Activated naive CD4-positive, alpha-beta T cell treated with anti-CD3 and anti-CD28 coated beads, Interleukin-2, amount 50 U/mL, for 24 hours (primary cell): ENCODE data around the gene RFC2.
"Not testable (repeated sequence)": the region's sequence is repeated elsewhere in the genome, so short reads cannot be mapped to it uniquely, and the experiment has no call there.

Source experiments
- H3K27ac Mint-ChIP-seq: one replicate; pipeline ENCODE4 v1.8.0; 2021; ENCODE audit warnings: mild to moderate bottlenecking, mixed read lengths
- H3K27me3 Mint-ChIP-seq: one replicate; pipeline ENCODE4 v1.8.0; 2021; ENCODE audit warnings: mixed read lengths
- H3K36me3 Mint-ChIP-seq: one replicate; pipeline ENCODE4 v1.8.0; 2021; ENCODE audit warnings: mixed read lengths
- H3K4me1 Mint-ChIP-seq: one replicate; pipeline ENCODE4 v1.8.0; 2021; ENCODE audit warnings: mixed read lengths
- H3K4me3 Mint-ChIP-seq: one replicate; pipeline ENCODE4 v1.8.0; 2021; ENCODE audit warnings: mild to moderate bottlenecking, mixed read lengths
- H3K9me3 Mint-ChIP-seq: one replicate; pipeline ENCODE4 v1.8.0; 2021; ENCODE audit warnings: mixed read lengths

RFC2 gene

GRCh38 chr7:74219416-74219815 is 34.8 kb downstream of the RFC2 start:
- Mint-ChIP-seq H3K27me3 (no peaks in the 10 kb centered on the region), H3K4me3 (no peak overlapping the region), H3K4me1 (peaks cover 17% of the 10 kb centered on the region), H3K9me3 (no peaks in the 10 kb centered on the region), H3K27ac (no peak overlapping the region), H3K36me3 (peaks cover 3% of the 10 kb centered on the region)

GRCh38 chr7:74218343-74218698 is 35.9 kb downstream of the RFC2 start:
- Mint-ChIP-seq H3K36me3 (peaks cover 1% of the 10 kb centered on the region), H3K27ac (no peak overlapping the region), H3K4me3 (no peak overlapping the region), H3K4me1 (peaks cover 17% of the 10 kb centered on the region), H3K27me3 (no peaks in the 10 kb centered on the region), H3K9me3 (no peaks in the 10 kb centered on the region)

- H3K27ac Mint-ChIP-seq = no peak overlapping the region
- H3K4me1 Mint-ChIP-seq = peaks cover 17% of the 10 kb centered on the region
- H3K4me3 Mint-ChIP-seq = no peak overlapping the region
- H3K9me3 Mint-ChIP-seq = no peaks in the 10 kb centered on the region
- H3K27me3 Mint-ChIP-seq = no peaks in the 10 kb centered on the region
- H3K36me3 Mint-ChIP-seq = no peaks in the 10 kb centered on the region
Measured at GRCh38 chr7:74217455-74218342, 36.5 kb downstream of the RFC2 start.

- H3K4me3 Mint-ChIP-seq = no peak overlapping the region
- no peaks in the 10 kb centered on the region for H3K9me3 Mint-ChIP-seq
- H3K36me3 Mint-ChIP-seq = no peaks in the 10 kb centered on the region
- no peaks in the 10 kb centered on the region for H3K27me3 Mint-ChIP-seq
- H3K27ac Mint-ChIP-seq = no peak overlapping the region
- peaks cover 17% of the 10 kb centered on the region for H3K4me1 Mint-ChIP-seq
Measured at GRCh38 chr7:74216361-74216761, 37.8 kb downstream of the RFC2 start.

GRCh38 chr7:74215921-74216320 is 38.3 kb downstream of the RFC2 start:
- no peaks in the 10 kb centered on the region for H3K36me3 Mint-ChIP-seq
- H3K27ac Mint-ChIP-seq = no peak overlapping the region
- no peaks in the 10 kb centered on the region for H3K27me3 Mint-ChIP-seq
- no peaks in the 10 kb centered on the region for H3K9me3 Mint-ChIP-seq
- peaks cover 17% of the 10 kb centered on the region for H3K4me1 Mint-ChIP-seq
- H3K4me3 Mint-ChIP-seq = no peak overlapping the region

GRCh38 chr7:74214816-74215630 is 39.2 kb downstream of the RFC2 start:
- Mint-ChIP-seq H3K4me1 (peaks cover 17% of the 10 kb centered on the region), H3K4me3 (no peak overlapping the region), H3K27me3 (no peaks in the 10 kb centered on the region), H3K36me3 (no peaks in the 10 kb centered on the region), H3K27ac (no peak overlapping the region), H3K9me3 (no peaks in the 10 kb centered on the region)

- Mint-ChIP-seq H3K4me1 (peaks cover 15% of the 10 kb centered on the region), H3K27me3 (no peaks in the 10 kb centered on the region), H3K36me3 (no peaks in the 10 kb centered on the region), H3K27ac (no peak overlapping the region), H3K9me3 (no peaks in the 10 kb centered on the region), H3K4me3 (no peak overlapping the region)
Measured at GRCh38 chr7:74212661-74213060, 41.5 kb downstream of the RFC2 start.

GRCh38 chr7:74208241-74208640 is 46.0 kb downstream of the RFC2 start:
- not testable (repeated sequence) for H3K27ac Mint-ChIP-seq, H3K4me3 Mint-ChIP-seq, H3K27me3 Mint-ChIP-seq, H3K36me3 Mint-ChIP-seq, H3K9me3 Mint-ChIP-seq
- peaks cover 12% of the 10 kb centered on the region for H3K4me1 Mint-ChIP-seq

GRCh38 chr7:74207586-74207985 is 46.6 kb downstream of the RFC2 start:
- Mint-ChIP-seq H3K4me3 (no peak overlapping the region), H3K36me3 (no peaks in the 10 kb centered on the region), H3K4me1 (peaks cover 17% of the 10 kb centered on the region)

GRCh38 chr7:74206589-74207120 is 47.5 kb downstream of the RFC2 start:
- H3K27ac Mint-ChIP-seq = no peak overlapping the region
- H3K27me3 Mint-ChIP-seq = peaks cover 1% of the 10 kb centered on the region
- H3K36me3 Mint-ChIP-seq = no peaks in the 10 kb centered on the region
- H3K4me1 Mint-ChIP-seq = peaks cover 17% of the 10 kb centered on the region
- H3K4me3 Mint-ChIP-seq = peak overlapping the region; percentile 60
- no peaks in the 10 kb centered on the region for H3K9me3 Mint-ChIP-seq

More at GRCh38 chr7:74207586-74207985, 46.6 kb downstream of the RFC2 start:
- Mint-ChIP-seq H3K27me3 (peaks cover 1% of the 10 kb centered on the region), H3K9me3 (no peaks in the 10 kb centered on the region), H3K27ac (no peak overlapping the region)

GRCh38 chr7:74206052-74206451 is 48.1 kb downstream of the RFC2 start:
- H3K27me3 Mint-ChIP-seq, H3K27ac Mint-ChIP-seq, H3K4me3 Mint-ChIP-seq, H3K9me3 Mint-ChIP-seq, H3K36me3 Mint-ChIP-seq: not testable (repeated sequence)
- peaks cover 17% of the 10 kb centered on the region for H3K4me1 Mint-ChIP-seq

GRCh38 chr7:74203956-74204618 is 50.1 kb downstream of the RFC2 start:
- H3K4me1 Mint-ChIP-seq = peaks cover 12% of the 10 kb centered on the region
- no peak overlapping the region for H3K27ac Mint-ChIP-seq
- H3K9me3 Mint-ChIP-seq = no peaks in the 10 kb centered on the region
- peaks cover 1% of the 10 kb centered on the region for H3K27me3 Mint-ChIP-seq
- H3K36me3 Mint-ChIP-seq = no peaks in the 10 kb centered on the region
- no peak overlapping the region for H3K4me3 Mint-ChIP-seq

- no peak overlapping the region for H3K4me3 Mint-ChIP-seq
- H3K27me3 Mint-ChIP-seq = peaks cover 1% of the 10 kb centered on the region
- H3K9me3 Mint-ChIP-seq = no peaks in the 10 kb centered on the region
- H3K4me1 Mint-ChIP-seq = peaks cover 11% of the 10 kb centered on the region
- H3K27ac Mint-ChIP-seq = peak overlapping the region; percentile 12
- no peaks in the 10 kb centered on the region for H3K36me3 Mint-ChIP-seq
Measured at GRCh38 chr7:74202841-74203556, 51.2 kb downstream of the RFC2 start.

- H3K9me3 Mint-ChIP-seq = no peaks in the 10 kb centered on the region
- no peaks in the 10 kb centered on the region for H3K36me3 Mint-ChIP-seq
- no peak overlapping the region for H3K4me3 Mint-ChIP-seq
- no peaks in the 10 kb centered on the region for H3K27me3 Mint-ChIP-seq
- H3K27ac Mint-ChIP-seq = peak overlapping the region; percentile 1
- peaks cover 11% of the 10 kb centered on the region for H3K4me1 Mint-ChIP-seq
Measured at GRCh38 chr7:74199551-74200355, 54.4 kb downstream of the RFC2 start.
